ENCODE measurements around the gene H6PD. TPM values are rescaled to one million over a fixed set of nuclear protein-coding genes. Genes with fewer than 3 reads are reported as not detected.

H6PD gene
- total and polyA plus RNA-seq, 9 of the 15 experiments (the other 6 are each of a cell fraction or from before 2014, with no cell fraction given): 0.04 to 2.5 (median 0.95) TPM

- H3K27me3 ChIP-seq (ENCODE audit: control insufficient read depth in 2 of 2, insufficient read depth in 2 of 2, low read length in 2 of 2): peaks cover 73 to 94% of the 10 kb centered on the region in 2 experiments
- H3K4me1 ChIP-seq (replicated peaks in 1 of 2; ENCODE audit: control insufficient read depth in 2 of 2, insufficient read depth in 2 of 2, low read length in 2 of 2): peaks cover 0 to 3% of the 10 kb centered on the region in 2 experiments; a peak in 1 of 5 replicates
- ATAC-seq (no peak), DNase-seq (ENCODE audit: extremely low read depth in 1 of 4, low spot score in 3 of 4) (no peak), FAIRE-seq (no peak)
- no peaks in the 10 kb centered on the region for H3K9me1 ChIP-seq (ENCODE audit: control insufficient read depth, insufficient read depth, low read length)
- ChIA-PET CTCF (ENCODE audit: low intra/inter-chr PET ratio) (no interaction called here), POLR2A (interaction anchor here (1.0 to 1.3 kb wide), 2 partner anchors 34 to 90 kb away, joined by 3 read pairs; no protein-coding TSS in a partner anchor)
- H3K9ac ChIP-seq (ENCODE audit: insufficient read depth in 1 of 2, low read depth in 2 of 2, low read length in 2 of 2): no peak overlapping the region
- H3K9me3 ChIP-seq (replicated peaks; ENCODE audit: control insufficient read depth, insufficient read depth, low read depth, low read length): no peaks in the 10 kb centered on the region
- H2AFZ ChIP-seq (ENCODE audit: low read depth, low read length): no peak overlapping the region
- peaks cover 29% of the 10 kb centered on the region for H4K20me1 ChIP-seq (replicated peaks; ENCODE audit: control insufficient read depth, insufficient read depth, low read length)
- H3K36me3 ChIP-seq (ENCODE audit: control insufficient read depth, insufficient read depth, low read length): no peaks in the 10 kb centered on the region
- H3K4me2 ChIP-seq (ENCODE audit: insufficient read depth, low read length): no peak overlapping the region
- 0% methylated on average over 7 of the region's 7 CpGs for whole genome bisulfite sequencing (ENCODE audit: insufficient coverage, low coverage, missing lambda C conversion rate)
- no peak overlapping the region for H3K4me3 ChIP-seq
- no peaks in the 10 kb centered on the region for H3K79me2 ChIP-seq (ENCODE audit: control insufficient read depth, insufficient read depth, low read length)
- intact Hi-C loops (cut with micrococcal nuclease) (no loop called here), in situ Hi-C loops (cut with MboI) (no loop called here)
- H3K27ac ChIP-seq (ENCODE audit: extremely low read depth, low read depth, low read length): no peak overlapping the region
- no peak for TF ChIP-seq NFATC3 (IDR thresholded peaks at IDR 0.05)
- no peak for TF ChIP-seq HMBOX1 (IDR thresholded peaks at IDR 0.05)
- TF ChIP-seq HMGXB4 (CRISPR knock-in tag; IDR thresholded peaks at IDR 0.05): no peak
- no peak for TF ChIP-seq DMBX1 (CRISPR knock-in tag; IDR thresholded peaks at IDR 0.05; ENCODE audit: borderline replicate concordance)
- TF ChIP-seq THRAP3 (IDR thresholded peaks at IDR 0.05; ENCODE audit: borderline replicate concordance): no peak
- TF ChIP-seq MXI1 (IDR thresholded peaks at IDR 0.05; ENCODE audit: low read depth, low read length): no peak
- TF ChIP-seq ARID2 (IDR thresholded peaks at IDR 0.05): no peak
- no peak for TF ChIP-seq SMARCB1 (IDR thresholded peaks at IDR 0.05; ENCODE audit: insufficient read length, low read depth)
- TF ChIP-seq HMG20B (CRISPR knock-in tag; IDR thresholded peaks at IDR 0.05): no peak
- no peak for TF ChIP-seq HIVEP1 (CRISPR knock-in tag; IDR thresholded peaks at IDR 0.05)
- no peak for TF ChIP-seq ESRRB (CRISPR knock-in tag; IDR thresholded peaks at IDR 0.05; ENCODE audit: borderline replicate concordance)
- no peak for TF ChIP-seq MCM3 (IDR thresholded peaks at IDR 0.05)
- TF ChIP-seq CSDE1 (IDR thresholded peaks at IDR 0.05): no peak
- no peak for TF ChIP-seq RBM17 (IDR thresholded peaks at IDR 0.05; ENCODE audit: borderline replicate concordance, low read depth, low read length)
- no peak for TF ChIP-seq ZNF589 (CRISPR knock-in tag; IDR thresholded peaks at IDR 0.05; ENCODE audit: low read depth)
- no peak for TF ChIP-seq BRD4 (IDR thresholded peaks at IDR 0.05)
- TF ChIP-seq ZNF395 (CRISPR knock-in tag; IDR thresholded peaks at IDR 0.05): no peak
- BruUV-seq (replicated peaks): no TSS peak
Observed at GRCh38 chr1:9200441-9200840, 34.1 kb upstream of the H6PD start.
